Dendritic cell treated with granulocyte-macrophage colony-stimulating factor and Interleukin-4, amounts not matched to agents 40 ng/mL and 50 ng/mL, for 4 days (primary cell): ENCODE results near the gene SLC15A3.

ENCODE experiments used
- H3K27ac Mint-ChIP-seq: one replicate; pipeline ENCODE4 v1.8.0; 2022; ENCODE audit warnings: mild to moderate bottlenecking, mixed read lengths
- H3K27me3 Mint-ChIP-seq: one replicate; pipeline ENCODE4 v1.8.0; 2022; ENCODE audit warnings: mild to moderate bottlenecking, mixed read lengths
- H3K36me3 Mint-ChIP-seq: one replicate; pipeline ENCODE4 v1.8.0; 2022; ENCODE audit warnings: low read depth, mixed read lengths
- H3K4me1 Mint-ChIP-seq: one replicate; pipeline ENCODE4 v1.8.0; 2022; ENCODE audit warnings: low read depth, mixed read lengths
- H3K4me3 Mint-ChIP-seq: one replicate; pipeline ENCODE4 v1.8.0; 2022; ENCODE audit warnings: mild to moderate bottlenecking, moderate library complexity, mixed read lengths
- H3K9me3 Mint-ChIP-seq: one replicate; pipeline ENCODE4 v1.8.0; 2022; ENCODE audit warnings: mixed read lengths
- intact Hi-C: fragments of 100-400 bp; cut with micrococcal nuclease; formaldehyde crosslinking; loops from one replicate; pipeline ENCODE4 v1.15.0; 2022

Gene SLC15A3

DNA sequence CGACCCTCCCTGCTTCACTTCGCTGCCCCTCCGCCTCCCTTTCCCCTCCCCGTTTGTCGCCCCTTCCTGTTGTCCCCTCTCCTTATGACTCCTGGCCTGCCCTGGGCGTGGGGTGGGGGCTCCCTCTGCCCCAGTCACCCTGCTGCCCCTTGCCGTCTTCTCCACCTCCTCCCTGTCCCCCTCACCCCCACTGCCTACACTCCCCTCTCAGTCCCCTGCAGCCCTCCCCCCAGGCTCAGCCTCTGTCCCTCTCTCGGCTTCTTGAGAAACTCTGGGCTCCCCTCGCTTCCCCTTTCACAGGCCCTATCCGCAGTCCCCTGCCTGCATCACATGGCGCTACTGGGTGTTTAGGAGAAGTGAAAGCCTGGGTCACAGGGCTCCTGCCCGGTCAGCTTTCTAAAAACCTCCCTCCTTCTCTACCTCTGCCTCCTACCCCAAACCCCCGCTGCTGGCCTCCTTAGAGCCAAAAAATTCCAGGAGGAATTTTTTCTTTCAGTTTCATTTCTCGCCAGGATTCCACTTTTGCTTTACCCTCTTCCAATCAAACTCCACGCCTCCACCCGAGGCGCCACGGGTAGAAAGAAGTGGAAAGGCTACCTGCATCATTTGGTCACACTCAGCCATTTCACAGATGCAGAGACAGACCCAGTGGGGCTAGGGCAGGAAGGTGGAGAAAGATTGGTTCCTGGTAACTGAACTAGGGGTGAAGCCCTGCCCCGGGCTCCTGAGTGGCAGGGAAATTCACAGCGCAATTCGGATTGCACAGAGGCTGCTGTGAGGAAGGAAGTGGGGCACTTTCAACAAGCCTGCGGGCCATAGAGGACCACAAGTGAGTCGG lies at the start of gene SLC15A3:
SLC15A3 (minus strand) TSS at position 273 of the 838 bp plus-strand sequence. CDS start 625 bp downstream, outside the sequence.
- Mint-ChIP-seq H3K27ac (peak within 1 kb of the TSS; percentile 99), H3K4me1 (peaks cover 67% of the 10 kb centered on the region), H3K27me3 (peaks cover 3% of the 10 kb centered on the region), H3K36me3 (peaks cover 53% of the 10 kb centered on the region), H3K9me3 (no peaks in the 10 kb centered on the region), H3K4me3 (peak within 1 kb of the TSS; percentile 97)
- intact Hi-C loops, result loop anchor here (2.0 to 5.0 kb wide), 3 partner anchors 19 to 175 kb away; partner anchors contain the start of genes CD6 and TMEM109

DNA sequence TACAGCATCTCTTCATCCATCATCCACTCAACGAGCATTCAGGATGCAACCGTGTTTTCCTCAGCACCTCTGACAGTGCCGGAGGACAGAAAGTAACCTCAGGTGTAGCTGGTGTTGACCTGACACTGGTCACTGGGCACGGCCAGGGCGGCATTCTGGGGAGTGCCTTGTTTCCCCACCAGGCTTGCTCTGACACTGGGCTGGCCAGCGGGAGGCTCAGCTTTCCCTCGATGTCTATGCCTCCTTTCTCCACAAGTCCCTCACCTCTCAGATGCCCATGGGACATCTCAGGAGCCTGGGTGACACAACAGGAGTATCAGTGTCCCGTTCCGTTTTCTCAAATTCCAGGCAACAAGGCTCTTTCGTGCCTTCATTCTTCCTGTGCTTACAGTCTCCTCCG lies 48.5 kb upstream of the SLC15A3 start:
- no peak overlapping the region for H3K4me3 Mint-ChIP-seq
- H3K36me3 Mint-ChIP-seq, result no peaks in the 10 kb centered on the region
- peaks cover 56% of the 10 kb centered on the region for H3K27me3 Mint-ChIP-seq
- no peak overlapping the region for H3K27ac Mint-ChIP-seq
- no peaks in the 10 kb centered on the region for H3K9me3 Mint-ChIP-seq
- peaks cover 24% of the 10 kb centered on the region for H3K4me1 Mint-ChIP-seq
- intact Hi-C loops, result no loop called here

DNA sequence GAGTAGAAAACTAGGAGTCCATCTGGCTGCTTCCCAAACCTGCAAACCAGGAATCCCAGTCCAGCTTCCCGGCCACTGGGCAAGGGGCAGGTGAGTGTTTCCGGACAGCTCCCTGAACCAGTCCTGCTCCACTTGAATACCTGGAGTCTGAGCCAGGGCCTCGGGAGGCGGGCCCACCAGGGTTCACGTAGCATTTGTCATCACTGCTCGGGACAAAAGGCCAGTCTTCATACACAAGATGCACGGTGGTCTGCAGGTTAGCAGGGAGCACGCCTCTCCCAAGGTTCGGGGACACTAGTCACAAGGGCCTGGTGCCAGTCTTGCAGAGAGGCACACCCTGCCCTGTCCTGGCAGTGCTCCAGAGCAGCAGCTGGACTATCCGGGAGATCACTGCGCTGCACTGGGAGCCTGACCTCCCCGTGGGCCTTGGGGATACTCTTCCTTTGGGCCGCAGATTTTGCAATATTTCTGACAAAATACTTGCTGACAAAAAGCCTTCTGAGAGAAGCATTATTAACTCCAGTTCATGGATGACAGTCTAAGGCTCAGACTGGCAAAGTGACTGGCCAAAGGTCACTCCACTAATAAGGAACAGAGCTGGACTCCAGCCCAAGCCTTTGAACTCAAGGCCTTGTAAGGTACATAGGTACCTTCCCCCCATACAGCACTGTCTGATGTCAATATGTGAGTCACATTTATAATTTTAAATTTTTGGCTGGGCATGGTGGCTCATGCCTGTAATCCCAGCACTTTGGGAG lies 44.6 kb upstream of the SLC15A3 start:
- Mint-ChIP-seq H3K9me3 (no peaks in the 10 kb centered on the region), H3K4me1 (peaks cover 17% of the 10 kb centered on the region), H3K27ac (no peak overlapping the region), H3K36me3 (no peaks in the 10 kb centered on the region), H3K4me3 (no peak overlapping the region), H3K27me3 (peaks cover 44% of the 10 kb centered on the region)
- intact Hi-C loops, result no loop called here

DNA sequence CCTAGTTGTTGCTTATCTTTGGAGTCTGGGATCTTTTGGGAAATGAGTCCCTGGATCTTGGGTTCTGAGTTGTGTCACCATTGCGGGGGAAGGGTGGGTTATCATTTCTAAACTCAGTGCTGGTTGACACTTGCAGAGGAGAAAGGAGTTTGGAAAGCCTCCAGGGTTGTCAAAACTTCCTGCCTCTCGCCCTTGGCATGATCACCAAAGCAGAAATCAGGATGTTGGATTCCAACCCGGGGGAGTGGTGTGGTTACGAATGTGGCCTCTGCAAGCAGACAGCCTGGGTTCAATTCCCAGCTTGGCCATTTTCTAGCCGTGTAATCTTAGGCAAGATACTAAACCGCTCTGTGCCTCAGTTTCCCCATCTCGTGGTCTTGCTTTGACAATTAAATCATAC lies 43.8 kb upstream of the SLC15A3 start:
- Mint-ChIP-seq H3K36me3 (no peaks in the 10 kb centered on the region), H3K27me3 (peaks cover 45% of the 10 kb centered on the region), H3K27ac (no peak overlapping the region), H3K9me3 (no peaks in the 10 kb centered on the region), H3K4me1 (peaks cover 17% of the 10 kb centered on the region), H3K4me3 (no peak overlapping the region)
- intact Hi-C loops, result no loop called here

DNA sequence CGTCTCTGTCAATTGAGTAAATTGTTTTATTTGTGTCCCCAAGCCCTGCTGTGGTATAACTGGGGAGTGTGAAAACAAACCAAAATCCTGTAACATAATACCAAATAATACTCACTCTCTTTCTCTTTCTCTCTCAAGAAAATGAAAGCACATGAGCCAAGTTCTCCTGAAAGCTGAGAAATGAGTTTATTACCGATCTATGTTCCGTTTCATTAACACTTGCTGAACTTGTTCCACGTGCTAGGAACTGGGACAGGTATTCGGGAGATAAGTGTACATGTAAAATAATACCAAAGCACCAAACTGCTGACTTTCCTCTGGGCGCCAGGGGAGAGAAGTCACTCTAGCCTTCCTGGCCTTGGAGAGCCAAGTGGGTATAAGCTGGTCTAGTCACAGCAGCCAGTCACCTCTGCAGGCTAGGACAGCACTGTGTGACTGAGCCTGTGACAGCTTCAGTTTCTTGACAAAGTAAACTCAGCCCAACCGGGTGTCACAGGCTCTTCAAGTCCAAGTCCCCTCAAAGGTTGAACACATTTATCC lies 42.6 kb upstream of the SLC15A3 start:
- Mint-ChIP-seq H3K4me3 (no peak overlapping the region), H3K27ac (no peak overlapping the region), H3K9me3 (no peaks in the 10 kb centered on the region), H3K36me3 (no peaks in the 10 kb centered on the region), H3K4me1 (peaks cover 17% of the 10 kb centered on the region), H3K27me3 (peaks cover 37% of the 10 kb centered on the region)
- intact Hi-C loops, result no loop called here

DNA sequence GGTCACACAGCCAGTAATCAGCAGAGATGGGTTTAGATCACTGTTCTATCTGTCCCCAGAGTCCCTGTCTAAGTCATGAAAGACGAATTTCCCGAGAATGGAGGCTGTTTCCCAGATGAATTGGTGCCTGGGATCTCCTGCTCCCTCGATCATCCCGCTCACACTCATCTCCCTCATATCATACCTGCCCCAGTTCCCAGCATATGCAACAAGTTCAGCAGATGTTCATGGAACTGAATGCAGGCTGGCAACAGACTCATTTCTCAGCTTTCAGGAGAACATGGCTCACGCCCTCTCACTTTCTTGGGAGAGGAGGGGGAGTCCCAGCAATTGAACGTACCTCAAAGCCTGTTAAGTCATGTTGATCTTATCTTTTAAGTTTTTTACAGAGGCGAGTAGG lies 41.6 kb upstream of the SLC15A3 start:
- Mint-ChIP-seq H3K27ac (no peak overlapping the region), H3K9me3 (no peaks in the 10 kb centered on the region), H3K4me3 (no peak overlapping the region), H3K36me3 (no peaks in the 10 kb centered on the region), H3K4me1 (peaks cover 23% of the 10 kb centered on the region), H3K27me3 (peaks cover 41% of the 10 kb centered on the region)
- intact Hi-C loops, result no loop called here

DNA sequence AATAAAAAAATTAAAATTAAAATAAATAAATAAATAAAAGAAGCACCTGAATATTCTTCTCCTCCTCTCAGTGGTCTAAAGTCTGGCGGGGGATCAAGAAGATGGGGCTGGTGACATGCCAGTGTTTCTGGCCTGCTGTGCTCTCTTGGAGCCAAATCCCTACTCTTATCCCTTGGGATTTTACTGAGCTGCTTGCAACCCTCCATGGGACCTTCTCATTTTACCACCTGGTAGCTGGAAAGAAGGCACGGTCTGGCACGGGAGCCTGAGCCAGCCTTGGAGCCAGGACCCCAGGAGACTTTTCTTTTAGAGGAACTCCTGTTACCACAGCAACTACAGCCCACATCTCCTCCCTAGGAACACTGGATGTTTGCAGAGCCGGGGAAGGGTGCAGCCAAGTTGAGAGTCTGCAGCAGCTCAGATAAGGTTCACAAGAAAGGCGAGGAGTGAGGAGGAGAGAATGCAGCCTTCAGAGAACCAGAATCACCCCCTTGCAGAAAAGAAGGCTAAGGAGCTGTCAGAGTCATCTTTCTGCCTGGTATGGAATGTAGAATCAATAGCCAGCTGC lies 41.0 kb upstream of the SLC15A3 start:
- H3K4me3 Mint-ChIP-seq, result no peak overlapping the region
- no peak overlapping the region for H3K27ac Mint-ChIP-seq
- peaks cover 43% of the 10 kb centered on the region for H3K27me3 Mint-ChIP-seq
- no peaks in the 10 kb centered on the region for H3K9me3 Mint-ChIP-seq
- no peaks in the 10 kb centered on the region for H3K36me3 Mint-ChIP-seq
- peaks cover 23% of the 10 kb centered on the region for H3K4me1 Mint-ChIP-seq
- intact Hi-C loops, result no loop called here

DNA sequence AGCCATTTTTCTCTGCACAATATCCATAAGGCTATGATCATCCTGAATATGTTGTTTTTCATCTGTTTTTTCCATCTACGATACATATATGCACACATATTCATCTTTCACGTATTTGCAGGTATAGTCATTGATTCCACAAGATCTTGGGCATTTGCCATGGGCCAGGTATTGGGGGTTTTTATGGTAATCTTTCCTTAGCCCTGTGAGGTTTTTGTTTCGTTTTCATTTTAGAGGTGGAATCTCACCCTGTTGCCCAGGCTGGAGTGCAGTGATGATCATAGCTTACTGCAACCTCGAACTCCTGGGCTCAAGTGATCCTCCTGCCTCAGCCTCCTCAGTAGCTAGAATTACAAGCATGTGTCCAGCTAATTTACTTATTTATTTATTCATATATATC lies 39.5 kb upstream of the SLC15A3 start:
- intact Hi-C loops, result no loop called here
- Mint-ChIP-seq H3K4me1 (peaks cover 32% of the 10 kb centered on the region), H3K27ac (no peak overlapping the region), H3K36me3 (no peaks in the 10 kb centered on the region), H3K9me3 (no peaks in the 10 kb centered on the region), H3K4me3 (no peak overlapping the region), H3K27me3 (peaks cover 47% of the 10 kb centered on the region)

DNA sequence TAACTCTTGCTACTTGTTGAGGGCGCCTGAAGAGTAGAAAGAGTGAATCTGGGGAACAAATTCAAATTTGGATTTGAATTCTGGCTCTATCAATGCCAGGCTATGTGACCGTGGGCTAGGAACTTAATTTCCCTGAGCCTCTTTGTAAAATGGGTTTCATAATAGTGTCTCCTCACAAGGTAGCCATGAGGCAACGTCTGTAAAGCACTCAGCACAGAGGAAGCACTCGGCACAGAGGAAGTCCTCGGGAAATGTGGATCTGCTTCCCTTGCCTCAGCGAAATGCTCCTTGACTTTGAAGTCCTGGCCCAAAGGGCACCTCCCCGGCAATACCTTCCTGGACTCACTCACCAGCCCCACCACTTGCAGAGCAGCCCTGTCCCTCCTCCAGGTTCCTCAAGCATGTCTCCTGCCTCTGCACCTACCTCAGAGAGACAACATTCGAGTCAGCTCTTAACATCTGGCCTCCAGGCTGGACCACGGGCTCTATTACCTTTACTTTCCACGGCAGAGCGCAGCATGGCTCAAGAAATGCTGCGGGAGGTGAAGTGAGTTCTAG lies 37.2 kb upstream of the SLC15A3 start:
- intact Hi-C loops, result no loop called here
- H3K4me3 Mint-ChIP-seq, result no peak overlapping the region
- H3K27me3 Mint-ChIP-seq, result peaks cover 33% of the 10 kb centered on the region
- H3K4me1 Mint-ChIP-seq, result peaks cover 37% of the 10 kb centered on the region
- no peaks in the 10 kb centered on the region for H3K36me3 Mint-ChIP-seq
- H3K9me3 Mint-ChIP-seq, result no peaks in the 10 kb centered on the region
- peak overlapping the region; percentile 40 for H3K27ac Mint-ChIP-seq

DNA sequence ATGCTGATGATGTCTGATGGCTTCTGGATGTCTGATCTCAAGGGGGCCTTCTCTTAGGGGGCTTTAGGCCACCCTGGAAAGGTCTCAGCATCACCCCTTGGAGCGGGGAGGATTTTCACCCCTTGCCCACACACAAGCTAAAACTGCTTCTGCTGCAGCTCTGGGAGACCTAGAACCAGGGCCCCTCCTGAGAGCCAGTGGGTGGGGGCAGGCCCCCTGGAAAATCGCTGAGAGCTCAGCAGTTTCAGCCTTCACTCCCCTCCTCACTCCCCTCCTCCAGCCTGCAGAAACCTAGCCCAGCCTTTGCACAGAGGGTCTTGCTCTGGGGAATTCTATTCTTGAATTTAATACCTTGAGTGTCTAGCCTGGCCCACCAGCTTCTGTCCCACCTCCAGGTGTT lies 36.7 kb upstream of the SLC15A3 start:
- H3K27me3 Mint-ChIP-seq, result peaks cover 30% of the 10 kb centered on the region
- no peaks in the 10 kb centered on the region for H3K9me3 Mint-ChIP-seq
- H3K36me3 Mint-ChIP-seq, result no peaks in the 10 kb centered on the region
- H3K4me3 Mint-ChIP-seq, result no peak overlapping the region
- peaks cover 39% of the 10 kb centered on the region for H3K4me1 Mint-ChIP-seq
- H3K27ac Mint-ChIP-seq, result peak overlapping the region; percentile 40
- intact Hi-C loops, result no loop called here

DNA sequence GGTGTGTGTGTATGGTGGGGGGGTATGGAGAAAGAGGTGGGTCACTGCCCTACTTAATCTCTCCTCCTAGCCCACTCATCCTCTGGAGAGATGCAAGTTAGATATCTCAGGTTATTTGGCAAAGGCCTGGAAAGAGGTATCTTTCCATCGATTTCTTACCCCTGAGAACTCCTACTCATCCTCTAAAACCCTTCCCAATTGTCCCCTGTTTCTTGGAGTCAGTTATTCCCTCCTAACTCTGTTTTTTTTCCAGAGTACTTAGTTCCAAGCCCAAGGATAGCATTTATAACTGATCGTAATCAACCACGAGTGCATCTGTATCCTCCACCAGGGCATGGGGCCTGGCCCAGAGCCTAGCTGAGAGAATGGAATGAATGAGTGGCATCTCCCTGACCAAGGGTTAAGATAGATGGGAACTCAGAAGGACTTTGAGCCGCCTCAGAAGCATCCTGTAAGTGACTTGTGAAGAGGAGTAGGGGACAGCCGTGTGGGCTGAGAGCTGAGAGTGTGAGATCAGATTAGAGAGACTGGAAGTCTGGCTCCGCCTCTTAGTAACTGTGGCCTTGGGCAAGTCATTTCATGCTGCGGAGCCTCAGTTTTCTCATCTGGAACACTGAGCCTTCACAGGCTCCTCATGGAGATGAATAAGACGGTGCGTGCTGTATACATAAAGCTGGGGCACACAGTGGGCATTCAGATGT lies 35.8 kb upstream of the SLC15A3 start:
- Mint-ChIP-seq H3K4me3 (no peak overlapping the region), H3K27ac (no peak overlapping the region), H3K4me1 (peaks cover 33% of the 10 kb centered on the region), H3K36me3 (no peaks in the 10 kb centered on the region), H3K27me3 (peaks cover 30% of the 10 kb centered on the region), H3K9me3 (no peaks in the 10 kb centered on the region)
- intact Hi-C loops, result no loop called here

DNA sequence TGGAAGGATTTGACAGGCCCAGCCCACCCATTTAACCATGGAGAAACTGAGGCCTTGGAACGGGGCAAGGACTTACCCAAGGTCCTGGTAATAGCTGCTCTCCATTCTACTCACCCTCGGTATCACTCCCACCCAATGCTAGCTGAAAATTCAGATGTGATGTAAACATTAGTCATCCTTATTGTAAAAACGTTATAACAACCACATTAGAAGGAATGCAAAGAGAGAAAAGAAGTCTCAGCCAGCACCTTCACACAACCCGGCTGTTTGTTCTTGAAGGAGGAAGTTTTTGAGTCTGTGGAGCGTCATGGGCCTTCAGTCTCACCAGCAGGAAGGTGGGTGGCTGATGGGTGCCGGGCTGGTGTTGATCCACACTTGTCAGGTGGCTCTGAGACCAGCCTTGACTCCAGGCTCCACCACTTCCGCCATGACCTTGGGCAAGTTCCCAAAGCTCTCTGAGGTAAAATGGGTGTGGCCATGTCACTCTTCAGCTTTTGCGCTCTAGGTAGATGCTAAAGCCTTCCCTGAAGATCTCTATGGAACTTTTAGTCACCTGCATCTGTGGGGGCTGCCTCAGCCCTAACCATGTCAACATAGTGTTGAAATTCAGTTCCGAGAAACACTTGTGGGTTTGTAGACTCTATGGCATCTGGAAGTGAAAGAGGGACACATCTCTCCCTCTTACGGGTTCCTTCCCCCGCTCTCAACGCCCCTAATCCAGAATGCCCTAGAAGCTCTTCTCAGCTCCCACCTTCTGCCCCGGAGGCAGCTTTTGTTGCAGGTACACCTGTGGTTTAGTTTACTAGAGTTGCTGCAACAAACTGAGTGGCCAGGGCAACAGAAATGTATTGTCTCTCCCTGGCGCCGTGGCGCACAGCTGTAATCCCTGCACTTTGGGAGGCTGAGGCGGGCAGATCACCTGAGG lies 34.3 kb upstream of the SLC15A3 start:
- Mint-ChIP-seq H3K27me3 (peaks cover 40% of the 10 kb centered on the region), H3K36me3 (no peaks in the 10 kb centered on the region)
- intact Hi-C loops, result no loop called here

More for the DNA sequence above, 34.3 kb upstream of the SLC15A3 start:
- H3K4me3 Mint-ChIP-seq, result no peak overlapping the region
- H3K9me3 Mint-ChIP-seq, result no peaks in the 10 kb centered on the region
- no peak overlapping the region for H3K27ac Mint-ChIP-seq
- peaks cover 33% of the 10 kb centered on the region for H3K4me1 Mint-ChIP-seq
